Astrocyte of the cerebellum (primary cell): Measurements from ENCODE around the gene CEP76.
A peak's percentile ranks its signal among the peaks of the same experiment; 100 is the strongest.

Source experiments
- DNase-seq: peaks from one replicate; pipeline ENCODE4 v3.0.0-alpha.2; 2011; ENCODE audit warnings: low read depth
- H3K4me3 ChIP-seq: 2 replicates; pipeline ENCODE4 v1.5.1; 2011; ENCODE audit warnings: mild to moderate bottlenecking, low read depth, low read length, moderate library complexity
- CTCF ChIP-seq: IDR thresholded peaks from 2 replicates; pipeline ENCODE4 v1.5.1; 2012; ENCODE audit warnings: low read length, low read depth, moderate library complexity, mild to moderate bottlenecking; ENCODE audit errors: missing control alignments
- in situ Hi-C: cut with HindIII; loops from 2 replicates; pipeline ENCODE4 v1.10.0; 2017; ENCODE audit warnings: low sequenced_read_pairs

CEP76 gene

GRCh38 chr18:12657684-12658425 is 44.7 kb downstream of the CEP76 start, which contains the start of gene SPIRE1:
Gene SPIRE1, minus strand, starts transcription at chr18:12658107. Its CDS starts 241 bp downstream, at chr18:12657866.
- in situ Hi-C loops = no loop called here
- DNase-seq = no peak
- peak within 1 kb of the TSS; percentile 64 for H3K4me3 ChIP-seq
- no peak for TF ChIP-seq CTCF

GRCh38 chr18:12656938-12657683 is 45.4 kb downstream of the CEP76 start:
- no peak for DNase-seq
- peak overlapping the region; percentile 64 for H3K4me3 ChIP-seq
- TF ChIP-seq CTCF = no peak
- in situ Hi-C loops = no loop called here

- DNase-seq = no peak
- peak overlapping the region; percentile 64 for H3K4me3 ChIP-seq
- in situ Hi-C loops = no loop called here
- no peak for TF ChIP-seq CTCF
Observed at GRCh38 chr18:12656605-12656937, 46.0 kb downstream of the CEP76 start.

GRCh38 chr18:12654971-12655370 is 47.6 kb downstream of the CEP76 start:
- no peak overlapping the region for H3K4me3 ChIP-seq
- in situ Hi-C loops = no loop called here
- TF ChIP-seq CTCF = no peak
- DNase-seq = no peak

- no peak for TF ChIP-seq CTCF
- in situ Hi-C loops = no loop called here
- no peak for DNase-seq
- H3K4me3 ChIP-seq = no peak overlapping the region
Observed at GRCh38 chr18:12652861-12653401, 49.6 kb downstream of the CEP76 start.

- DNase-seq = no peak
- no peak for TF ChIP-seq CTCF
- in situ Hi-C loops = no loop called here
- H3K4me3 ChIP-seq = no peak overlapping the region
Observed at GRCh38 chr18:12651651-12652050, 50.9 kb downstream of the CEP76 start.
